ENCODE results near the gene ALG9.

DNA sequence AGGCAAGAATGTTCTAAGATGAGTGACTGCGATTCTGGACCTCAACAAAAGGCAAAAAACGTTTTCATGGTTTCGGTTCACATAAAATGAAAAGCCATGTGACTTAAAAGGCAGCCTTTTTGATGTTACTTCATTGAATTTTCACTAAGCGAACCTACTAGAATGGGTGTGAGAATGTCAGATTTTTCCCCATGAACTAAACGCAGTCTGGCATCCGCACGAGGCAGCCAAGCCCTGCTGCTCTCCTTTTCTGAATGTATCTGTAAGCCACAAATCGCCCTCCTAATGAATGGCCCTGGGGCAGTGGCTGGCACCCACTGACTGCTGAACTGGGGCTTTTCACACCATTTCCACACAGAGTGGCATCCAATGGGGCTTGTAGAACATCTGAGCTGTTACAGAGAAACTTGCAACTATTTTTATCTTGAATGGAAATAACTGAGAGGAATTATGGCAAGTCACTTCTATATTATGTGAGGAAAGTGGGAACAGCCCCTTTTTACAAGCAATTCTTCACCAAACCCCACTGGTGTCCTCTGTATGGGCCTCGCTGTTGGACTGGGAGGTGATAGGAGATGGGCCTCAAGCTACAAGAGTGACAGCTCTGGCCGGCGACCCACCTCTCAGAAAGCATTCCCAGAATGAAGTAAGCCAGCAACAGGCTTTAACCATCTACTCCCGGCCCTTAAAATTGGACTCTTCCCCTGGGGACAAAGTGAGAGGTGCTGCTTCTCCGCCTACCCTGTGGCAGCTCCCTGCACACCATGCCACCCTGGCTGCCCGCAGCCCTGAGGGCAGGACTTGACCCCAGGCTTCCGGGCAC, 134.5 kb downstream of the ALG9 start:
- TF ChIP-seq CTCF (IDR thresholded peaks at IDR 0.05) = no peak
- no peak for TF ChIP-seq POLR2AphosphoS5 (IDR thresholded peaks at IDR 0.05)
- no peak for TF ChIP-seq POLR2A (IDR thresholded peaks at IDR 0.05)
